ENCODE data around the gene AP3S1.

DNA sequence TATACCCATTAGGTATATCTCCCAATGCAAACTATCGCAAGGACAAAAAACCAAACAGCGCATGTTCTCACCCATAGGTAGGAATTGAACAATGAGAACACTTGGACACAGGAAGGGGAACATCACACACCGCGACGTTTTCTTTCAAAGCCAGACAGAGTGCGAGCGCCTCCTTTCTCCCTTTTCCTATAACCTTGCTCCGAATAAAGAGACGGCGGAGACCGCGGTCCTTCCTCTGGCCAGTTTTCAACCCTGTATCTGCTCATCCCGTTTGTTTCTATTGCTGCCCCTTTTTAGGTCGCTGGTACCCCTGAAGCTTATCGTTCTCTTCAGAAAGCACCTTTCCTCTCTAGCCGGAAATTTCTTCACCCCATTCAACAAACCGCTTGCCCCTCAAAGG is 121.8 kb downstream of the AP3S1 start:
- TF ChIP-seq, protein P1, sequence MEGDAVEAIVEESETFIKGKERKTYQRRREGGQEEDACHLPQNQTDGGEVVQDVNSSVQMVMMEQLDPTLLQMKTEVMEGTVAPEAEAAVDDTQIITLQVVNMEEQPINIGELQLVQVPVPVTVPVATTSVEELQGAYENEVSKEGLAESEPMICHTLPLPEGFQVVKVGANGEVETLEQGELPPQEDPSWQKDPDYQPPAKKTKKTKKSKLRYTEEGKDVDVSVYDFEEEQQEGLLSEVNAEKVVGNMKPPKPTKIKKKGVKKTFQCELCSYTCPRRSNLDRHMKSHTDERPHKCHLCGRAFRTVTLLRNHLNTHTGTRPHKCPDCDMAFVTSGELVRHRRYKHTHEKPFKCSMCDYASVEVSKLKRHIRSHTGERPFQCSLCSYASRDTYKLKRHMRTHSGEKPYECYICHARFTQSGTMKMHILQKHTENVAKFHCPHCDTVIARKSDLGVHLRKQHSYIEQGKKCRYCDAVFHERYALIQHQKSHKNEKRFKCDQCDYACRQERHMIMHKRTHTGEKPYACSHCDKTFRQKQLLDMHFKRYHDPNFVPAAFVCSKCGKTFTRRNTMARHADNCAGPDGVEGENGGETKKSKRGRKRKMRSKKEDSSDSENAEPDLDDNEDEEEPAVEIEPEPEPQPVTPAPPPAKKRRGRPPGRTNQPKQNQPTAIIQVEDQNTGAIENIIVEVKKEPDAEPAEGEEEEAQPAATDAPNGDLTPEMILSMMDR (IDR thresholded peaks at IDR 0.05) = no peak
- TF ChIP-seq POLR2A (IDR thresholded peaks at IDR 0.05) = no peak

All from stomach (tissue), 4 donors.